Left ventricle myocardium inferior (tissue), 1 donor: ENCODE data around the gene UGT2A2. TPM values are rescaled to one million over a fixed set of nuclear protein-coding genes. Genes with fewer than 3 reads are reported as not detected.

ENCODE experiments used
- DNase-seq: peaks from one replicate; pipeline ENCODE4 v3.0.0-alpha.2; 2020
- H3K27ac ChIP-seq: fragments of 200-600 bp; replicated peaks from 2 replicates; pipeline ENCODE4 v1.8.0; 2021
- H3K27me3 ChIP-seq: fragments of 200-600 bp; 2 replicates; pipeline ENCODE4 v1.8.0; 2021; ENCODE audit warnings: low read depth
- H3K36me3 ChIP-seq: fragments of 200-600 bp; 2 replicates; pipeline ENCODE4 v1.8.0; 2021
- H3K4me1 ChIP-seq: fragments of 200-600 bp; 2 replicates; pipeline ENCODE4 v1.8.0; 2021
- H3K4me3 ChIP-seq: fragments of 200-600 bp; 2 replicates; pipeline ENCODE4 v1.8.0; 2021; ENCODE audit warnings: mild to moderate bottlenecking, moderate library complexity
- H3K9me3 ChIP-seq: fragments of 200-600 bp; replicated peaks from 2 replicates; pipeline ENCODE4 v1.8.0; 2021
- intact Hi-C: fragments of 100-400 bp; cut with micrococcal nuclease; formaldehyde crosslinking; loops from one replicate; pipeline ENCODE4 v1.11.0; 2022
- total RNA-seq: library from RNA; stranded (reverse); fragmentation: NEBNext Ultra II Directional; extraction: Animal tissue kit (Norgen Biotek cat#: 25700); gene quantifications from one replicate; pipeline ENCODE4 v1.2.1, GENCODE V29; 2021
- TF ChIP-seq, protein P1 (sequence below): fragments of 200-600 bp; IDR thresholded peaks from 2 replicates; pipeline ENCODE4 v1.8.0; 2021; ENCODE audit warnings: antibody characterized with exemption, mild to moderate bottlenecking, borderline replicate concordance
- donor health status: DM: no; HTN: yes; CAD: no; lungs with severe emphysema.

UGT2A2 gene
- total RNA-seq, 1 donor from 2014 or later = not detected

GRCh38 chr4:69656653-69657158, 17.3 kb upstream of the UGT2A2 start:
- no peaks in the 10 kb centered on the region for H3K27me3 ChIP-seq
- H3K27ac ChIP-seq = no peak overlapping the region
- H3K4me1 ChIP-seq = no peaks in the 10 kb centered on the region
- DNase-seq = no peak
- intact Hi-C loops = no loop called here
- no peaks in the 10 kb centered on the region for H3K9me3 ChIP-seq
- TF ChIP-seq, protein P1, sequence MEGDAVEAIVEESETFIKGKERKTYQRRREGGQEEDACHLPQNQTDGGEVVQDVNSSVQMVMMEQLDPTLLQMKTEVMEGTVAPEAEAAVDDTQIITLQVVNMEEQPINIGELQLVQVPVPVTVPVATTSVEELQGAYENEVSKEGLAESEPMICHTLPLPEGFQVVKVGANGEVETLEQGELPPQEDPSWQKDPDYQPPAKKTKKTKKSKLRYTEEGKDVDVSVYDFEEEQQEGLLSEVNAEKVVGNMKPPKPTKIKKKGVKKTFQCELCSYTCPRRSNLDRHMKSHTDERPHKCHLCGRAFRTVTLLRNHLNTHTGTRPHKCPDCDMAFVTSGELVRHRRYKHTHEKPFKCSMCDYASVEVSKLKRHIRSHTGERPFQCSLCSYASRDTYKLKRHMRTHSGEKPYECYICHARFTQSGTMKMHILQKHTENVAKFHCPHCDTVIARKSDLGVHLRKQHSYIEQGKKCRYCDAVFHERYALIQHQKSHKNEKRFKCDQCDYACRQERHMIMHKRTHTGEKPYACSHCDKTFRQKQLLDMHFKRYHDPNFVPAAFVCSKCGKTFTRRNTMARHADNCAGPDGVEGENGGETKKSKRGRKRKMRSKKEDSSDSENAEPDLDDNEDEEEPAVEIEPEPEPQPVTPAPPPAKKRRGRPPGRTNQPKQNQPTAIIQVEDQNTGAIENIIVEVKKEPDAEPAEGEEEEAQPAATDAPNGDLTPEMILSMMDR = no peak
- H3K4me3 ChIP-seq = no peak overlapping the region
- H3K36me3 ChIP-seq = no peaks in the 10 kb centered on the region

DNA sequence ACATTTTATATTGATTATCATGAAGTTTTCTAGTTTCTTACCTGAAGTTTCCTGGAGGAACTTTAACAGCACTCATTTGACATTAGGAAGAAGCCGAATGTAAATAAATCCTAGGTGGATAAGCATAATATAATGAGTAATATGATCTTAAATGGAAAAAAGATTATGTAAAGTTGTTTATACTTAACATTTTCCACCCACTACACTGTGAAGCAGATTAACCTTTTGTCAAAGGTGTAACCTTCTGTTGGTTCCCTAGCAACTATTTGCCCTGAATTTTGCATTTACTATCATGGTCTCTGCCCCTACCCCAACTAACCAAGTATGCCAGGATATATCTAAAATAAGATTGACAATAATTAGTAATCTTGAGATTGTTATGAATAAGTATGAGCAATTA, 13.7 kb upstream of the UGT2A2 start, which contains the start of gene UGT2A1:
UGT2A1 (minus strand) TSS at position 101 of the 400 bp plus-strand sequence. CDS start 5,603 bp downstream, outside the sequence.
- TF ChIP-seq, protein P1 = no peak
- Histone ChIP-seq H3K4me1 (no peaks in the 10 kb centered on the region), H3K9me3 (no peaks in the 10 kb centered on the region), H3K27ac (no peak within 1 kb of the TSS), H3K27me3 (no peaks in the 10 kb centered on the region), H3K36me3 (no peaks in the 10 kb centered on the region), H3K4me3 (no peak within 1 kb of the TSS)
- intact Hi-C loops = no loop called here
- no peak for DNase-seq

DNA sequence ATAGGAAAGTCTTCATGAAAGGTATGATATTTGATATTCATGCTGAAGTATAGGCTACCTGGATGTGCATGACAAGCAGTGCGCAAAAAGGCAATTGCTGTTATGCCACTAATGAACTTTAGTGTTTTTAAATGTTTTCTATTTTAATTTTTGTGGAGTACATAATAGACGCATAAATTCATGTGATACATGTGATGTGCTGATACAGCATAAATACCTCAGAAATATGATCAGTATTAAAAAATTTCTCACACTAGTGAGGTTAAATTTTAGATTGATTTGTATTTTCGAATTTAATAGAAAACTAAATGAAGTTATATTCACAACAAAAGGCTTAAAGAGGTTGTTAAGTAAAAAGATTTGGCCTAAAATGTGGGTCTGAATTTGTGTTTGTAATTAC, 11.4 kb upstream of the UGT2A2 start:
- intact Hi-C loops = no loop called here
- TF ChIP-seq, protein P1 = no peak
- H3K27me3 ChIP-seq = no peaks in the 10 kb centered on the region

DNA sequence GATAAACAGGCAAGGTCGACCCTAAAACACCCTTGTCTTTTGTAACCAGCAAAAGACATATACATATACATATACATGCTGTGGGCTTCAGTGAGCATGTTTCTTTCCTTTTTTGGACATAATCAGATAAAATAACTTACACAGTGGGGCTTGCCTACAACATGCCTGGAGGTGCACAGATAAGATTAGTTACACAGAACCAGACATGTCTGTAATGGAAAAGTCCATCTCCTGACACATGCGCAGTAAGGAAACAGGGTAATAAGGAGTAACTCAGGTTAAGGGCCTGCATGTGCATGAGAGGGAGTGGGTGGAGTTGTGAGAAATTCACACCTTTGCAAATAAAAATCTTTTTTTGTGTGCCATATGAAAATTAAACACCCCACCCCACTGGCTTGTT, 10.2 kb upstream of the UGT2A2 start:
- H3K9me3 ChIP-seq = no peaks in the 10 kb centered on the region
- H3K36me3 ChIP-seq = no peaks in the 10 kb centered on the region
- DNase-seq = no peak
- H3K4me1 ChIP-seq = no peaks in the 10 kb centered on the region
- TF ChIP-seq, protein P1 = no peak
- H3K27me3 ChIP-seq = no peaks in the 10 kb centered on the region
- no peak overlapping the region for H3K27ac ChIP-seq
- no peak overlapping the region for H3K4me3 ChIP-seq
- intact Hi-C loops = no loop called here

More for the DNA sequence above, 11.4 kb upstream of the UGT2A2 start:
- Histone ChIP-seq H3K36me3 (no peaks in the 10 kb centered on the region), H3K9me3 (no peaks in the 10 kb centered on the region), H3K4me3 (no peak overlapping the region), H3K4me1 (no peaks in the 10 kb centered on the region), H3K27ac (no peak overlapping the region)
- no peak for DNase-seq

DNA sequence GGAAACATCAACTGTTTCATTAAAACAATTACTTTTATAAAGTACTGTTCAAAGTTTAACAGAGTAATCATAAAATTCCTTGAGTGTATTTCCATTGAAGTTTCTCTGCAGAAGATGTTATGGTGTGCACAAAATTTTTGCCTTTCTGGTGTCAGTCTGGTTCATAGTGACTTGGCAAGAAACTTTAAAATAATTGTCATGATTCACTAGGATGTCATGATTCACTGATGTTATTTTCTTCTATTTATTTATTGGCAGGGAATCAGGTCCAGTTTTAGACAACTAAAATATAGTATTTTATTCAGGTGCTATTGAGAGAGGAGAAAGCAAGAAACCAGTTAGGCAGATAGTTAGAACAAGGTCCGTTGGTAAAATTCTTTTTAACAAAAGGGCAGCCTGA, 9.8 kb upstream of the UGT2A2 start:
- intact Hi-C loops = no loop called here

More for the DNA sequence above, 9.8 kb upstream of the UGT2A2 start:
- DNase-seq = no peak
- TF ChIP-seq, protein P1 = no peak
- no peaks in the 10 kb centered on the region for H3K9me3 ChIP-seq
- H3K4me3 ChIP-seq = no peak overlapping the region
- no peaks in the 10 kb centered on the region for H3K36me3 ChIP-seq
- no peak overlapping the region for H3K27ac ChIP-seq
- H3K4me1 ChIP-seq = no peaks in the 10 kb centered on the region
- no peaks in the 10 kb centered on the region for H3K27me3 ChIP-seq
